IPS-20b (cell line): ENCODE data around the gene SH3PXD2A.

Source experiments
- H3K27ac ChIP-seq: one replicate; pipeline ENCODE4 v1.5.1; 2013; ENCODE audit warnings: low read length
- H3K27me3 ChIP-seq: 2 replicates; pipeline ENCODE4 v1.6.1; 2013; ENCODE audit warnings: mild to moderate bottlenecking, low read length, inconsistent platforms; ENCODE audit not compliant: insufficient read depth
- H3K36me3 ChIP-seq: 2 replicates; pipeline ENCODE4 v1.6.1; 2013; ENCODE audit warnings: low read depth, mild to moderate bottlenecking, inconsistent platforms, low read length, moderate library complexity; ENCODE audit not compliant: insufficient read depth
- H3K4me1 ChIP-seq: 2 replicates; pipeline ENCODE4 v1.6.1; 2013; ENCODE audit warnings: mild to moderate bottlenecking, control low read depth, inconsistent platforms, low read length, moderate library complexity; ENCODE audit not compliant: insufficient read depth
- H3K4me3 ChIP-seq: 2 replicates; pipeline ENCODE4 v1.5.1; 2013; ENCODE audit warnings: mild to moderate bottlenecking, low read length, inconsistent platforms
- H3K9ac ChIP-seq: 2 replicates; pipeline ENCODE4 v1.6.1; 2013; ENCODE audit warnings: low read depth, mild to moderate bottlenecking, inconsistent platforms, low read length, moderate library complexity
- H3K9me3 ChIP-seq: 2 replicates; pipeline ENCODE4 v1.6.1; 2013; ENCODE audit warnings: mild to moderate bottlenecking, low read depth, low read length, inconsistent platforms; ENCODE audit not compliant: insufficient read depth

Gene SH3PXD2A

GRCh38 chr10:103872137-103872931 lies 17.0 kb upstream of the SH3PXD2A start:
- Histone ChIP-seq H3K9me3 (no peaks in the 10 kb centered on the region), H3K36me3 (no peaks in the 10 kb centered on the region), H3K4me1 (peaks cover 4% of the 10 kb centered on the region; the same call in 1 of the 2 replicates), H3K4me3 (no peak overlapping the region), H3K27me3 (no peaks in the 10 kb centered on the region), H3K27ac (no peak overlapping the region), H3K9ac (no peak overlapping the region)

GRCh38 chr10:103871006-103871405 lies 15.6 kb upstream of the SH3PXD2A start:
- H3K9ac ChIP-seq, result no peak overlapping the region
- no peaks in the 10 kb centered on the region for H3K27me3 ChIP-seq
- H3K9me3 ChIP-seq, result no peaks in the 10 kb centered on the region
- H3K36me3 ChIP-seq, result no peaks in the 10 kb centered on the region
- peaks cover 4% of the 10 kb centered on the region; the same call in 1 of the 2 replicates for H3K4me1 ChIP-seq
- H3K4me3 ChIP-seq, result no peak overlapping the region
- no peak overlapping the region for H3K27ac ChIP-seq

- no peak overlapping the region for H3K27ac ChIP-seq
- no peak overlapping the region for H3K4me3 ChIP-seq
- H3K36me3 ChIP-seq, result no peaks in the 10 kb centered on the region
- peaks cover 4% of the 10 kb centered on the region; the same call in 1 of the 2 replicates for H3K4me1 ChIP-seq
- H3K9me3 ChIP-seq, result peaks cover under 1% of the 10 kb centered on the region; the same call in 1 of the 2 replicates
- no peaks in the 10 kb centered on the region for H3K27me3 ChIP-seq
- H3K9ac ChIP-seq, result no peak overlapping the region
These were observed 15.1 kb upstream of the SH3PXD2A start for GRCh38 chr10:103870516-103870915.

- no peaks in the 10 kb centered on the region for H3K27me3 ChIP-seq
- no peak overlapping the region for H3K9ac ChIP-seq
- peaks cover 4% of the 10 kb centered on the region; the same call in 1 of the 2 replicates for H3K4me1 ChIP-seq
These were observed 14.0 kb upstream of the SH3PXD2A start for GRCh38 chr10:103869336-103869735.

GRCh38 chr10:103868200-103868599 lies 12.8 kb upstream of the SH3PXD2A start:
- peaks cover 10% of the 10 kb centered on the region for H3K9me3 ChIP-seq
- no peaks in the 10 kb centered on the region for H3K27me3 ChIP-seq
- H3K9ac ChIP-seq, result no peak overlapping the region
- H3K36me3 ChIP-seq, result no peaks in the 10 kb centered on the region
- H3K27ac ChIP-seq, result no peak overlapping the region
- peaks cover 4% of the 10 kb centered on the region; the same call in 1 of the 2 replicates for H3K4me1 ChIP-seq
- H3K4me3 ChIP-seq, result no peak overlapping the region

More at GRCh38 chr10:103869336-103869735, 14.0 kb upstream of the SH3PXD2A start:
- H3K36me3 ChIP-seq, result no peaks in the 10 kb centered on the region
- no peak overlapping the region for H3K4me3 ChIP-seq
- H3K27ac ChIP-seq, result no peak overlapping the region
- H3K9me3 ChIP-seq, result peaks cover 10% of the 10 kb centered on the region

GRCh38 chr10:103861505-103861904 lies 6.1 kb upstream of the SH3PXD2A start:
- peaks cover 10% of the 10 kb centered on the region for H3K9me3 ChIP-seq
- no peaks in the 10 kb centered on the region for H3K4me1 ChIP-seq
- no peak overlapping the region for H3K27ac ChIP-seq
- no peaks in the 10 kb centered on the region for H3K36me3 ChIP-seq
- H3K9ac ChIP-seq, result no peak overlapping the region
- H3K27me3 ChIP-seq, result peaks cover 20% of the 10 kb centered on the region
- no peak overlapping the region for H3K4me3 ChIP-seq

- H3K27ac ChIP-seq, result no peak overlapping the region
These were observed 4.0 kb upstream of the SH3PXD2A start for GRCh38 chr10:103859161-103860086.

GRCh38 chr10:103858360-103858759 lies 3.0 kb upstream of the SH3PXD2A start:
- no peak overlapping the region for H3K9ac ChIP-seq
- H3K4me1 ChIP-seq, result peaks cover 6% of the 10 kb centered on the region
- H3K36me3 ChIP-seq, result no peaks in the 10 kb centered on the region
- H3K27me3 ChIP-seq, result peaks cover 45% of the 10 kb centered on the region
- H3K27ac ChIP-seq, result no peak overlapping the region
- H3K4me3 ChIP-seq, result no peak overlapping the region
- no peaks in the 10 kb centered on the region for H3K9me3 ChIP-seq

More at GRCh38 chr10:103859161-103860086, 4.0 kb upstream of the SH3PXD2A start:
- Histone ChIP-seq H3K27me3 (peaks cover 34% of the 10 kb centered on the region), H3K9me3 (no peaks in the 10 kb centered on the region), H3K36me3 (no peaks in the 10 kb centered on the region), H3K9ac (no peak overlapping the region), H3K4me3 (no peak overlapping the region), H3K4me1 (no peaks in the 10 kb centered on the region; the same call in 1 of the 2 replicates)

- H3K9me3 ChIP-seq, result no peaks in the 10 kb centered on the region
- no peaks in the 10 kb centered on the region for H3K36me3 ChIP-seq
- H3K4me1 ChIP-seq, result peaks cover 6% of the 10 kb centered on the region
- no peak overlapping the region for H3K27ac ChIP-seq
- no peak overlapping the region for H3K4me3 ChIP-seq
- H3K9ac ChIP-seq, result no peak overlapping the region
- peaks cover 60% of the 10 kb centered on the region for H3K27me3 ChIP-seq
These were observed 1.4 kb upstream of the SH3PXD2A start for GRCh38 chr10:103856797-103857170.

GRCh38 chr10:103855852-103856796 lies 748 bp upstream of the SH3PXD2A start:
- Histone ChIP-seq H3K9ac (no peak overlapping the region), H3K9me3 (no peaks in the 10 kb centered on the region), H3K36me3 (no peaks in the 10 kb centered on the region), H3K27me3 (peaks cover 62% of the 10 kb centered on the region), H3K4me3 (peak overlapping the region; percentile 81), H3K4me1 (peaks cover 6% of the 10 kb centered on the region), H3K27ac (no peak overlapping the region)
